HG02943 (cell line): ENCODE data around the gene ACTR6.
"Not testable (repeated sequence)": the region's sequence is repeated elsewhere in the genome, so short reads cannot be mapped to it uniquely, and the experiment has no call there.

ENCODE experiments used
- ATAC-seq: cut with Tn5 transposase; IDR thresholded peaks from one replicate; pipeline ENCODE4 v1.9.1; 2021; ENCODE audit warnings: mild to moderate bottlenecking, low read depth, moderate library complexity; ENCODE audit not compliant: unreplicated experiment

ACTR6 gene

GRCh38 chr12:100200463-100201181 lies at the start of gene ACTR6:
Gene ACTR6 (plus strand): TSS chr12:100200815. CDS start chr12:100200852, 37 bp downstream.
- peak; percentile 88 for ATAC-seq

- no peak for ATAC-seq
Observed at GRCh38 chr12:100151769-100152168, 48.8 kb upstream of the ACTR6 start.

GRCh38 chr12:100153131-100153530 lies 47.5 kb upstream of the ACTR6 start:
- no peak for ATAC-seq

- peak; percentile 71 for ATAC-seq
Observed at GRCh38 chr12:100154474-100155247, 46.0 kb upstream of the ACTR6 start.

GRCh38 chr12:100156731-100157426 lies 43.7 kb upstream of the ACTR6 start:
- ATAC-seq: no peak

- no peak for ATAC-seq
Observed at GRCh38 chr12:100157427-100157821, 43.2 kb upstream of the ACTR6 start.

GRCh38 chr12:100158535-100158934 lies 42.1 kb upstream of the ACTR6 start:
- ATAC-seq: no peak

GRCh38 chr12:100159391-100160104 lies 41.1 kb upstream of the ACTR6 start:
- no peak for ATAC-seq

- peak; percentile 100 for ATAC-seq
Observed at GRCh38 chr12:100163416-100164152, 37.0 kb upstream of the ACTR6 start.

GRCh38 chr12:100164153-100164704 lies 36.4 kb upstream of the ACTR6 start:
- ATAC-seq: peak; percentile 19

- no peak for ATAC-seq
Observed at GRCh38 chr12:100165356-100165755, 35.3 kb upstream of the ACTR6 start.

GRCh38 chr12:100166232-100166631 lies 34.4 kb upstream of the ACTR6 start:
- ATAC-seq: no peak

- ATAC-seq: no peak
Observed at GRCh38 chr12:100168562-100168961, 32.1 kb upstream of the ACTR6 start.

GRCh38 chr12:100169345-100169744 lies 31.3 kb upstream of the ACTR6 start:
- no peak for ATAC-seq

- no peak for ATAC-seq
Observed at GRCh38 chr12:100170313-100170858, 30.2 kb upstream of the ACTR6 start.

GRCh38 chr12:100171248-100171647 lies 29.4 kb upstream of the ACTR6 start:
- no peak for ATAC-seq

GRCh38 chr12:100173111-100173510 lies 27.5 kb upstream of the ACTR6 start:
- ATAC-seq: no peak

GRCh38 chr12:100174495-100174894 lies 26.1 kb upstream of the ACTR6 start:
- no peak for ATAC-seq

- ATAC-seq: not testable (repeated sequence)
Observed at GRCh38 chr12:100176493-100176892, 24.1 kb upstream of the ACTR6 start.
